OCI-LY7 (cell line): Measurements from ENCODE around the gene SARDH.

Experiments
- CTCF ChIP-seq: fragments of 200-600 bp; sonication (generic); conservative IDR thresholded peaks from 2 replicates; pipeline ENCODE4 v1.5.1; 2014; ENCODE audit warnings: mild to moderate bottlenecking, antibody characterized with exemption, low read length, moderate library complexity, mixed read lengths
- EZH2phosphoT487 ChIP-seq: fragments of 200-600 bp; sonication (generic); IDR thresholded peaks from 2 replicates; pipeline ENCODE4 v1.6.1; 2018; ENCODE audit warnings: low read depth, borderline replicate concordance, mild to moderate bottlenecking, mixed run types, antibody characterized with exemption, low read length, moderate library complexity, mixed read lengths

DNA sequence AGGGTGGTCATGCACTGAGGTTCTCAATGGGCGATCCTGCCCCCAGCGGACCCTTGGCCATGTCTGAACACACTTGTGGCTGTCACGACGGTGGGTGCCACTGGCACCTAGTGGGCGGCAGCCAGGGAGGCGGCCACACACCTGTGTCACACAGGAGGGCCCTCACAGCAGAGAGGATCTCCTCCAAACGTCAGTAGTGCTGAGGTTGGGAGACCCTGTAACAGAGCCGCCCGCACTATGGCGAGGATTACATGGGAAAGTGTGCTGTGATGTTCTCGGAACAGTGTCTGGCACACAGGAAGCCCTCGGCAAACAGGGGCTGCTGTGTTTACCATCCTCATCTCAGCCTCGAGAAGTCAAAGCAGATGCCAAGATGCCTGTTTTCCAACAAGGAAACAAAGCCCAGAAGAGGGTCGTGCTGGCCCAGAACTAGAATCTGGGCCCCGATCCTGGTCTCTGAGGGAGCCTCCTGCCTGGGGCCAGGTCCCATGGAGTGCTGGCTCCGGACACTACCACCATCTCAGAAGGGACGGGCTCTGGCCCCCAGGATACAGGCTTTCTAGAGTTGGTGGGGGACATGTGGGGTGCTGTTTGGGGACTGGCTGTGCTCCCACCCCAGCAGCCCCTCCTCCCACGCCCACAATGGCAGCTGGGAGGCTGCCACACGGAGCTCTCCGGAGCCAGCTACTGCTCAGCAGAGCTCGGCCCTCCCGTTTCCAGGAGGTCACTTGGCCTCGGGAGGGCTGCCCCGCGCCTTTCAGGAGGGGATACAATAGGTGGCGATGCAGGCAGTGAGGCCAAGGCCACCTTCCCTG, 53.8 kb downstream of the SARDH start:
- TF ChIP-seq CTCF (no peak), EZH2phosphoT487 (no peak)
